ENCODE results near the gene EXOC4.

EXOC4 gene

DNA sequence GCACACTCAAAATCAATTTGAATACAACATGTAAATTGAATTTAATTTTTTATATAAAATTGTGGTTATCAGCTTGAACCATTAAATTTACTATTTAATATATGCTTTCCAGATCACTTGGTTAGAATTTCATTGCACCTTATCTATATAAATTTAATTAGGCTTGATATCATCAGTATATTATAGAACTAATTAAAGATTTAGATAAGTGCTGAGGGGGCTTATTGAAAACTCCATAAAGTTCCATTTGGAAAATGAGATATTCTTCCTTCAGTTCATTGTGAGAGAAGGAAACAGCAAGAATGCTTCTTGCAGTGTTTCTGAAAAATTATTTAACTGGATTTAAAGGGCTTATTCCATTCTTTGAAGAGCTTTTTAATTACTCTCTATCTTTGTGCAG lies 788.6 kb downstream of the EXOC4 start:
- H3K9me2 ChIP-seq (ENCODE audit: low read depth, low read length) = no peaks in the 10 kb centered on the region
- H3K36me3 ChIP-seq (ENCODE audit: insufficient read depth, low read length) = no peaks in the 10 kb centered on the region
- H3K4me1 ChIP-seq (ENCODE audit: insufficient read depth, low read length, severe bottlenecking) = peaks cover 11% of the 10 kb centered on the region
- H3K4me2 ChIP-seq (ENCODE audit: low read length) = no peak overlapping the region
- no peaks in the 10 kb centered on the region for H4K20me1 ChIP-seq (ENCODE audit: insufficient read depth, low read length)
- no peak overlapping the region for H3K27ac ChIP-seq (ENCODE audit: low read depth, low read length, poor library complexity, severe bottlenecking)
- H3K9me3 ChIP-seq (ENCODE audit: low read length) = no peaks in the 10 kb centered on the region
- H3K27me3 ChIP-seq (ENCODE audit: insufficient read depth, low read length) = no peaks in the 10 kb centered on the region
- no peaks in the 10 kb centered on the region for H3K79me2 ChIP-seq (ENCODE audit: insufficient read depth, low read length)
- no peak for TF ChIP-seq EZH2 (IDR thresholded peaks at IDR 0.05; ENCODE audit: borderline replicate concordance, low read length)
- TF ChIP-seq, protein P1, sequence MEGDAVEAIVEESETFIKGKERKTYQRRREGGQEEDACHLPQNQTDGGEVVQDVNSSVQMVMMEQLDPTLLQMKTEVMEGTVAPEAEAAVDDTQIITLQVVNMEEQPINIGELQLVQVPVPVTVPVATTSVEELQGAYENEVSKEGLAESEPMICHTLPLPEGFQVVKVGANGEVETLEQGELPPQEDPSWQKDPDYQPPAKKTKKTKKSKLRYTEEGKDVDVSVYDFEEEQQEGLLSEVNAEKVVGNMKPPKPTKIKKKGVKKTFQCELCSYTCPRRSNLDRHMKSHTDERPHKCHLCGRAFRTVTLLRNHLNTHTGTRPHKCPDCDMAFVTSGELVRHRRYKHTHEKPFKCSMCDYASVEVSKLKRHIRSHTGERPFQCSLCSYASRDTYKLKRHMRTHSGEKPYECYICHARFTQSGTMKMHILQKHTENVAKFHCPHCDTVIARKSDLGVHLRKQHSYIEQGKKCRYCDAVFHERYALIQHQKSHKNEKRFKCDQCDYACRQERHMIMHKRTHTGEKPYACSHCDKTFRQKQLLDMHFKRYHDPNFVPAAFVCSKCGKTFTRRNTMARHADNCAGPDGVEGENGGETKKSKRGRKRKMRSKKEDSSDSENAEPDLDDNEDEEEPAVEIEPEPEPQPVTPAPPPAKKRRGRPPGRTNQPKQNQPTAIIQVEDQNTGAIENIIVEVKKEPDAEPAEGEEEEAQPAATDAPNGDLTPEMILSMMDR (IDR thresholded peaks at IDR 0.05; ENCODE audit: low read length) = no peak
- no peak overlapping the region for H2AFZ ChIP-seq (ENCODE audit: low read length)
- H3F3A ChIP-seq (ENCODE audit: insufficient read depth, low read length) = no peaks in the 10 kb centered on the region
- H3K4me3 ChIP-seq (ENCODE audit: low read depth, low read length, poor library complexity, severe bottlenecking) = no peak overlapping the region
- no peak overlapping the region for H3K9ac ChIP-seq (ENCODE audit: low read length)

DNA sequence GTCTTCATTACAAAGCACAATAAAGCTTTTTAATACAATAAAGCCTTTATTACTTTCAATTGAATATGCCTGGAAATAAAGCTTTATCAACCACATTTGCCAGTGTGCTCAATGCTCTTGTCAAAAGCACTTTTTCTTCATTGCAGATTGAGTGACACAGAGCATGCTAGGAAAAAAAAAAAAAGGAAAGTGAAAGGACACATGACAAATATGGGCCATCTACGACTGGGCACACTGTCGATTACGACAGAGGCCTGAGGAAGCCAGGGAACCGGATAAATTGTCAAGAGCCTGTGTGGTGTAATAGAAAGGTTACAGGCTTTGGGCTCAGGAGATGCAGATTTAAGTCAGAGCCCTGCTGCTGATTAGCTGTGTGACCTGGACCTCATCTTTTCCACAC lies 789.4 kb downstream of the EXOC4 start:
- TF ChIP-seq EZH2 (IDR thresholded peaks at IDR 0.05; ENCODE audit: borderline replicate concordance, low read length) = no peak
- TF ChIP-seq, protein P1 (IDR thresholded peaks at IDR 0.05; ENCODE audit: low read length) = no peak
- no peaks in the 10 kb centered on the region for H3K9me3 ChIP-seq (ENCODE audit: low read length)
- H2AFZ ChIP-seq (ENCODE audit: low read length) = no peak overlapping the region
- H3K79me2 ChIP-seq (ENCODE audit: insufficient read depth, low read length) = no peaks in the 10 kb centered on the region
- no peak overlapping the region for H3K4me3 ChIP-seq (ENCODE audit: low read depth, low read length, poor library complexity, severe bottlenecking)
- no peak overlapping the region for H3K4me2 ChIP-seq (ENCODE audit: low read length)
- no peaks in the 10 kb centered on the region for H3K36me3 ChIP-seq (ENCODE audit: insufficient read depth, low read length)
- H3K9me2 ChIP-seq (ENCODE audit: low read depth, low read length) = no peaks in the 10 kb centered on the region
- H3K9ac ChIP-seq (ENCODE audit: low read length) = no peak overlapping the region
- H3F3A ChIP-seq (ENCODE audit: insufficient read depth, low read length) = no peaks in the 10 kb centered on the region
- no peak overlapping the region for H3K27ac ChIP-seq (ENCODE audit: low read depth, low read length, poor library complexity, severe bottlenecking)
- H3K4me1 ChIP-seq (ENCODE audit: insufficient read depth, low read length, severe bottlenecking) = peaks cover 11% of the 10 kb centered on the region
- H4K20me1 ChIP-seq (ENCODE audit: insufficient read depth, low read length) = no peaks in the 10 kb centered on the region
- H3K27me3 ChIP-seq (ENCODE audit: insufficient read depth, low read length) = no peaks in the 10 kb centered on the region

DNA sequence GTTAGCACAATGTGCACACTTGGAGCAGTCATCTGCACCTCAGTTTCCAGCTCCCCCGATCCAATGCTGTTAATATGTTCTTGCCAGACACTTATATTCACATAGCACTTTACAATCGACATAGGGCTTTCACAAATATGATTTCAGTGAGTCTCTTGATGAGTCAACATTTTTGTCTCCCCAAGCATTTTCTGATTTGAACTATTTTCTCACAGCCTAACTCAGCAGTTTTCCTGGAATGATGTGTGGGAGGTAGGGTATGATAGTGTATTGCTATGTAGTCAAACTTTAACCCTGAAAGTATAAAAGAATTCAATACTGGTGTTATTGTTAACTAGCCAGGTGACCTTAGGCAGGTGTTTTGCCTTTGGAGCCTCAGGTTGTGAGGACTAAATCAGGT lies 791.8 kb downstream of the EXOC4 start:
- Histone ChIP-seq H3K79me2 (ENCODE audit: insufficient read depth, low read length) (no peaks in the 10 kb centered on the region), H3K4me2 (ENCODE audit: low read length) (no peak overlapping the region), H3K27me3 (ENCODE audit: insufficient read depth, low read length) (no peaks in the 10 kb centered on the region), H2AFZ (ENCODE audit: low read length) (no peak overlapping the region), H3K36me3 (ENCODE audit: insufficient read depth, low read length) (no peaks in the 10 kb centered on the region), H3K9me3 (ENCODE audit: low read length) (no peaks in the 10 kb centered on the region), H3K9me2 (ENCODE audit: low read depth, low read length) (no peaks in the 10 kb centered on the region), H4K20me1 (ENCODE audit: insufficient read depth, low read length) (no peaks in the 10 kb centered on the region), H3K27ac (ENCODE audit: low read depth, low read length, poor library complexity, severe bottlenecking) (no peak overlapping the region), H3K4me1 (ENCODE audit: insufficient read depth, low read length, severe bottlenecking) (peaks cover 11% of the 10 kb centered on the region), H3F3A (ENCODE audit: insufficient read depth, low read length) (no peaks in the 10 kb centered on the region), H3K4me3 (ENCODE audit: low read depth, low read length, poor library complexity, severe bottlenecking) (no peak overlapping the region), H3K9ac (ENCODE audit: low read length) (no peak overlapping the region)
- no peak for TF ChIP-seq EZH2 (IDR thresholded peaks at IDR 0.05; ENCODE audit: borderline replicate concordance, low read length)
- TF ChIP-seq, protein P1 (IDR thresholded peaks at IDR 0.05; ENCODE audit: low read length) = no peak

Data from OCI-LY1 (cell line).